H9 (cell line): ENCODE data around the gene ZFP57. TPM values are rescaled to one million over a fixed set of nuclear protein-coding genes. Genes with fewer than 3 reads are reported as not detected.

ENCODE experiments used
- DNase-seq: peaks from one replicate; pipeline ENCODE4 v3.0.0-alpha.2; 2017
- H2AFZ ChIP-seq: one replicate; pipeline ENCODE4 v1.6.1; 2013; ENCODE audit warnings: mild to moderate bottlenecking, low read length, control low read depth, moderate library complexity
- H2AK5ac ChIP-seq: 2 replicates; pipeline ENCODE4 v1.6.1; 2013; ENCODE audit warnings: low read length, control low read depth, mixed read lengths; ENCODE audit not compliant: insufficient read length
- H2BK120ac ChIP-seq: one replicate; pipeline ENCODE4 v1.6.1; 2013; ENCODE audit warnings: low read depth, mild to moderate bottlenecking, low read length, control low read depth, inconsistent platforms; ENCODE audit not compliant: poor library complexity, severe bottlenecking
- H2BK12ac ChIP-seq: 2 replicates; pipeline ENCODE4 v1.6.1; 2013; ENCODE audit warnings: low read length, control low read depth, mixed read lengths, low read depth; ENCODE audit not compliant: insufficient read length
- H2BK15ac ChIP-seq: 2 replicates; pipeline ENCODE4 v1.6.1; 2013; ENCODE audit warnings: low read depth, low read length, control low read depth
- H2BK20ac ChIP-seq: one replicate; pipeline ENCODE4 v1.6.1; 2013; ENCODE audit warnings: low read depth, mild to moderate bottlenecking, low read length, control low read depth, inconsistent platforms; ENCODE audit not compliant: poor library complexity, severe bottlenecking
- H2BK5ac ChIP-seq: 2 replicates; pipeline ENCODE4 v1.6.1; 2013; ENCODE audit warnings: low read length, control low read depth, mixed read lengths; ENCODE audit not compliant: insufficient read length
- H3K14ac ChIP-seq: 2 replicates; pipeline ENCODE4 v1.6.1; 2013; ENCODE audit warnings: low read length, control low read depth; ENCODE audit not compliant: insufficient read depth
- H3K18ac ChIP-seq: 2 replicates; pipeline ENCODE4 v1.6.1; 2013; ENCODE audit warnings: low read depth, mild to moderate bottlenecking, mixed read lengths, low read length, control low read depth; ENCODE audit not compliant: insufficient read length
- H3K23ac ChIP-seq: 2 replicates; pipeline ENCODE4 v1.6.1; 2013; ENCODE audit warnings: low read length, control low read depth, mixed read lengths, low read depth; ENCODE audit not compliant: insufficient read length
- H3K23me2 ChIP-seq: 2 replicates; pipeline ENCODE4 v1.6.1; 2013; ENCODE audit warnings: low read depth, mild to moderate bottlenecking, mixed read lengths, low read length, control low read depth; ENCODE audit not compliant: insufficient read length, poor library complexity, severe bottlenecking
- H3K27ac ChIP-seq: 2 replicates; pipeline ENCODE4 v1.5.1; 2013; ENCODE audit warnings: low read length, control low read depth, mixed read lengths, low read depth; ENCODE audit not compliant: insufficient read length
- H3K27me3 ChIP-seq: 2 replicates; pipeline ENCODE4 v1.6.1; 2013; ENCODE audit warnings: low read length, control low read depth, inconsistent platforms; ENCODE audit not compliant: insufficient read depth
- H3K4ac ChIP-seq: 2 replicates; pipeline ENCODE4 v1.6.1; 2013; ENCODE audit warnings: low read depth, mild to moderate bottlenecking, control low read depth, inconsistent platforms, low read length, moderate library complexity
- H3K4me1 ChIP-seq: 2 replicates; pipeline ENCODE4 v1.6.1; 2013; ENCODE audit warnings: low read length, control low read depth, inconsistent platforms; ENCODE audit not compliant: insufficient read depth
- H3K4me2 ChIP-seq: 2 replicates; pipeline ENCODE4 v1.6.1; 2013; ENCODE audit warnings: low read length, control low read depth, mixed read lengths; ENCODE audit not compliant: insufficient read length, insufficient read depth
- H3K56ac ChIP-seq: 2 replicates; pipeline ENCODE4 v1.6.1; 2013; ENCODE audit warnings: low read depth, mild to moderate bottlenecking, mixed read lengths, low read length, control low read depth; ENCODE audit not compliant: insufficient read length
- H3K79me1 ChIP-seq: 2 replicates; pipeline ENCODE4 v1.6.1; 2013; ENCODE audit warnings: low read depth, mild to moderate bottlenecking, moderate library complexity, low read length, control low read depth, inconsistent platforms; ENCODE audit not compliant: insufficient read depth, poor library complexity, severe bottlenecking
- H3K79me2 ChIP-seq: 2 replicates; pipeline ENCODE4 v1.6.1; 2013; ENCODE audit warnings: low read length, control low read depth, inconsistent platforms; ENCODE audit not compliant: insufficient read depth
- H3K9ac ChIP-seq: 2 replicates; pipeline ENCODE4 v1.6.1; 2013; ENCODE audit warnings: low read length, control low read depth, mixed read lengths; ENCODE audit not compliant: insufficient read length; ENCODE audit errors: extremely low read depth
- H3K9me3 ChIP-seq: one replicate; pipeline ENCODE4 v1.6.1; 2013; ENCODE audit warnings: low read depth, low read length, inconsistent platforms; ENCODE audit not compliant: control insufficient read depth
- H3T11ph ChIP-seq: one replicate; pipeline ENCODE4 v1.6.1; 2013; ENCODE audit warnings: mild to moderate bottlenecking, low read length, control low read depth, inconsistent platforms
- H4K20me1 ChIP-seq: one replicate; pipeline ENCODE4 v1.6.1; 2013; ENCODE audit not compliant: control insufficient read depth, insufficient read length, insufficient read depth
- H4K5ac ChIP-seq: 2 replicates; pipeline ENCODE4 v1.6.1; 2013; ENCODE audit warnings: low read depth, mild to moderate bottlenecking, mixed read lengths, low read length, control low read depth; ENCODE audit not compliant: insufficient read length
- H4K8ac ChIP-seq: replicated peaks from 2 replicates; pipeline ENCODE4 v1.6.1; 2013; ENCODE audit warnings: low read length, control low read depth, mixed read lengths, low read depth; ENCODE audit not compliant: insufficient read length
- H4K91ac ChIP-seq: 2 replicates; pipeline ENCODE4 v1.6.1; 2013; ENCODE audit warnings: low read depth, mild to moderate bottlenecking, moderate library complexity, mixed read lengths, low read length, control low read depth; ENCODE audit not compliant: insufficient read length
- H3K27ac Mint-ChIP-seq, 3 experiments: 2 replicates in 2 of 3; 3 replicates in 1 of 3; pipeline ENCODE4 v1.8.0; 2020 to 2021; ENCODE audit warnings: mixed read lengths in 3 of 3, mild to moderate bottlenecking in 1 of 3, moderate library complexity in 1 of 3
- H3K27me3 Mint-ChIP-seq: 2 replicates; pipeline ENCODE4 v1.8.0; 2021; ENCODE audit warnings: low read depth, mild to moderate bottlenecking, moderate library complexity, mixed read lengths
- H3K36me3 Mint-ChIP-seq, 3 experiments: 2 replicates in 2 of 3; 3 replicates in 1 of 3; pipeline ENCODE4 v1.8.0; 2020 to 2021; ENCODE audit warnings: low read depth in 3 of 3, mixed read lengths in 3 of 3; ENCODE audit not compliant: insufficient read depth in 1 of 3
- H3K4me1 Mint-ChIP-seq, 2 experiments: 2 replicates each; pipeline ENCODE4 v1.8.0; 2020; ENCODE audit warnings: mixed read lengths in 2 of 2
- H3K4me3 Mint-ChIP-seq, 2 experiments: 2 replicates in 1 of 2; 3 replicates in 1 of 2; pipeline ENCODE4 v1.8.0; 2020 to 2021; ENCODE audit warnings: mild to moderate bottlenecking in 2 of 2, mixed read lengths in 2 of 2, moderate library complexity in 1 of 2
- H3K9me3 Mint-ChIP-seq, 2 experiments: 2 replicates in 1 of 2; 3 replicates in 1 of 2; pipeline ENCODE4 v1.8.0; 2020; ENCODE audit warnings: mild to moderate bottlenecking in 2 of 2, mixed read lengths in 2 of 2, moderate library complexity in 1 of 2
- WGBS: extraction: QIAGEN DNeasy Blood & Tissue Kit; methylation state at CpG from one replicate; pipeline ENCODE4 v1.1.7; 2013; ENCODE audit warnings: missing lambda C conversion rate, low lambda C conversion rate, mixed read lengths; ENCODE audit not compliant: insufficient read length; ENCODE audit errors: extremely low coverage; 5-methylcytosine and 5-hydroxymethylcytosine counted together
- total RNA-seq: library from RNA; stranded (reverse); gene quantifications from 2 replicates; pipeline ENCODE4 v1.2.1, GENCODE V29; 2021
- TF ChIP-seq, protein P1 (sequence below): fragments of 200-600 bp; sonication (generic); conservative IDR thresholded peaks from 3 replicates; pipeline ENCODE4 v1.8.0; 2021; ENCODE audit warnings: antibody characterized with exemption, mild to moderate bottlenecking

ZFP57 gene
- total RNA-seq, 1 experiment from 2014 or later = 1.7 TPM

DNA sequence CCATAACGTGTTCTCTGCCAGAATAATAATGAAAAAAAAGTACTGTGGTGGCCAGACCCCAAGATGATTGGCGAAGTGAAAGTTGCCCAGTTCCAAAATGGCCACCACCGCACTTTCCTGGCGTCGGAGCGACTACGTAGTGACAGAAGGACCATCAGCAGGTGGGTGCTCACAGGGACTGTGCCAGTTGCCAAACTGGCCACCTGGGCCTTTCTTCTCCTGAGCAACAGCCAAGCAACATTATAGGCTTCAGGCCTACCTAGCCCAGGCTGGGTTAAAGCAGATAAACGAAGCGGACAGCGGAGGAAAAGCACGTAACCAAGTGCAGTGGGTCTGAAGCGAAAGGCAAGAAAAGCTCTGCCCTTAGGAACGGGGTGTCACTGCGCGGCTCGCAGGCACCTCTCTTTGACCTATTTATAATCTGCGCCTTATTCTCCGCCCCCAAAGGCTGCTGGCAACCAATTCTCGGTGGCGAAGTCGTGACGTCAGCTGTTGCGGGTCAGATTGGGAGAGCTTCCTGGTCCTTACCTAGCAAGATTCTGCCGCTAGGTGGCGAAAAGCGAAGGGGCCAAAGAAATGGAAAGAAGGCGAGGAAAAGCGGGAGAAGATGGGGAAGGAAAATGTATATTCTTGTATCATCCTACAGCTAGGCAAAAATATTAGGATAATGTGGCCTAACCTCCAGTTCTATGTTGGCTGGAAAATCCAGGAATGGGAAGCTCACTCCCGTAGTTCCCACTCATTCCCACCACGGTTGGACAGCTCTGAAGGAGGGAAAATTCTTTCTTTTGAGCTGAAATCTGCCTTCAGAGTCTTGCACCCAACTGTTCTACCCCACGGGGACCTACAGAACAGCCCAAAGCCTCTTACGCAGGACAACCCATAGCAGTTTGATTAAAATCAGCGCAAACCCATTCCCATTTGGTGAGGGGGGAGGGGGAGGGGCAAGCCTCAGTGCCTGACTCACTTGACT is 31.0 kb downstream of the ZFP57 start:
- Histone ChIP-seq H3K79me2 (no peaks in the 10 kb centered on the region), H3T11ph (no peak overlapping the region), H3K23ac (no peak overlapping the region), H4K8ac (no peak overlapping the region), H3K23me2 (no peaks in the 10 kb centered on the region), H2BK120ac (no peak overlapping the region), H3K9ac (no peak overlapping the region), H2BK5ac (no peak overlapping the region), H3K56ac (no peak overlapping the region), H4K5ac (no peak overlapping the region), H3K4me1 (peaks cover 2% of the 10 kb centered on the region; the same call in 1 of the 2 replicates), H3K18ac (peak overlapping the region; percentile 24), H2BK12ac (no peak overlapping the region), H2BK15ac (no peak overlapping the region), H3K27ac (peak overlapping the region; percentile 27), H3K4ac (no peak overlapping the region), H2BK20ac (no peak overlapping the region), H4K20me1 (no peaks in the 10 kb centered on the region), H2AK5ac (no peak overlapping the region), H3K79me1 (no peaks in the 10 kb centered on the region), H2AFZ (no peak overlapping the region), H4K91ac (no peak overlapping the region), H3K4me2 (peak overlapping the region; percentile 82), H3K27me3 (no peaks in the 10 kb centered on the region), H3K14ac (no peak overlapping the region), H3K9me3 (no peaks in the 10 kb centered on the region)
- H3K4me1 Mint-ChIP-seq = peaks cover 27% of the 10 kb centered on the region in 2 experiments
- H3K36me3 Mint-ChIP-seq = no peaks in the 10 kb centered on the region
- peak overlapping the region; percentile 77 to 88 for H3K4me3 Mint-ChIP-seq
- H3K27ac Mint-ChIP-seq = peak overlapping the region; percentile 98 to 99 (median 99)
- H3K27me3 Mint-ChIP-seq = no peaks in the 10 kb centered on the region
- WGBS = no CpG with 5 or more reads among the region's 33 CpGs
- no peaks in the 10 kb centered on the region for H3K9me3 Mint-ChIP-seq
- TF ChIP-seq, protein P1, sequence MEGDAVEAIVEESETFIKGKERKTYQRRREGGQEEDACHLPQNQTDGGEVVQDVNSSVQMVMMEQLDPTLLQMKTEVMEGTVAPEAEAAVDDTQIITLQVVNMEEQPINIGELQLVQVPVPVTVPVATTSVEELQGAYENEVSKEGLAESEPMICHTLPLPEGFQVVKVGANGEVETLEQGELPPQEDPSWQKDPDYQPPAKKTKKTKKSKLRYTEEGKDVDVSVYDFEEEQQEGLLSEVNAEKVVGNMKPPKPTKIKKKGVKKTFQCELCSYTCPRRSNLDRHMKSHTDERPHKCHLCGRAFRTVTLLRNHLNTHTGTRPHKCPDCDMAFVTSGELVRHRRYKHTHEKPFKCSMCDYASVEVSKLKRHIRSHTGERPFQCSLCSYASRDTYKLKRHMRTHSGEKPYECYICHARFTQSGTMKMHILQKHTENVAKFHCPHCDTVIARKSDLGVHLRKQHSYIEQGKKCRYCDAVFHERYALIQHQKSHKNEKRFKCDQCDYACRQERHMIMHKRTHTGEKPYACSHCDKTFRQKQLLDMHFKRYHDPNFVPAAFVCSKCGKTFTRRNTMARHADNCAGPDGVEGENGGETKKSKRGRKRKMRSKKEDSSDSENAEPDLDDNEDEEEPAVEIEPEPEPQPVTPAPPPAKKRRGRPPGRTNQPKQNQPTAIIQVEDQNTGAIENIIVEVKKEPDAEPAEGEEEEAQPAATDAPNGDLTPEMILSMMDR = peak; percentile 94
- peak; percentile 98 for DNase-seq
